BLaER1 treated with 17β-estradiol and CSF1 and Interleukin-3, amounts not matched to agents 10 nM and 100 nM (cell line): ENCODE measurements around the gene COL4A4.

Source experiments
- H3K27ac ChIP-seq, 11 experiments: shearing (Covaris generic); formaldehyde crosslinking; 2 replicates each; pipeline ENCODE4 v1.8.1; 2022
- H3K27me3 ChIP-seq, 11 experiments: shearing (Covaris generic); formaldehyde crosslinking; 2 replicates each; pipeline ENCODE4 v1.8.1; 2022
- H3K36me3 ChIP-seq, 11 experiments: shearing (Covaris generic); formaldehyde crosslinking; 2 replicates each; pipeline ENCODE4 v1.8.1; 2022
- H3K4me1 ChIP-seq, 10 experiments: shearing (Covaris generic); formaldehyde crosslinking; 2 replicates each; pipeline ENCODE4 v1.8.1; 2022
- H3K4me2 ChIP-seq, 11 experiments: shearing (Covaris generic); formaldehyde crosslinking; 2 replicates each; pipeline ENCODE4 v1.8.1; 2022
- H3K4me3 ChIP-seq, 10 experiments: shearing (Covaris generic); formaldehyde crosslinking; 2 replicates each; pipeline ENCODE4 v1.8.1; 2022
- H3K9ac ChIP-seq, 11 experiments: shearing (Covaris generic); formaldehyde crosslinking; 2 replicates each; pipeline ENCODE4 v1.8.1; 2022
- H3K9me3 ChIP-seq, 11 experiments: shearing (Covaris generic); formaldehyde crosslinking; replicated peaks in 1 of 11; 2 replicates each; pipeline ENCODE4 v1.8.1; 2022
- H4K20me1 ChIP-seq, 11 experiments: shearing (Covaris generic); formaldehyde crosslinking; 2 replicates each; pipeline ENCODE4 v1.8.1; 2022
- Cebpa-rat ChIP-seq, 11 experiments: shearing (Covaris generic); IDR thresholded peaks; 2 replicates each; pipeline ENCODE4 v1.8.1; 2022

COL4A4 gene

DNA sequence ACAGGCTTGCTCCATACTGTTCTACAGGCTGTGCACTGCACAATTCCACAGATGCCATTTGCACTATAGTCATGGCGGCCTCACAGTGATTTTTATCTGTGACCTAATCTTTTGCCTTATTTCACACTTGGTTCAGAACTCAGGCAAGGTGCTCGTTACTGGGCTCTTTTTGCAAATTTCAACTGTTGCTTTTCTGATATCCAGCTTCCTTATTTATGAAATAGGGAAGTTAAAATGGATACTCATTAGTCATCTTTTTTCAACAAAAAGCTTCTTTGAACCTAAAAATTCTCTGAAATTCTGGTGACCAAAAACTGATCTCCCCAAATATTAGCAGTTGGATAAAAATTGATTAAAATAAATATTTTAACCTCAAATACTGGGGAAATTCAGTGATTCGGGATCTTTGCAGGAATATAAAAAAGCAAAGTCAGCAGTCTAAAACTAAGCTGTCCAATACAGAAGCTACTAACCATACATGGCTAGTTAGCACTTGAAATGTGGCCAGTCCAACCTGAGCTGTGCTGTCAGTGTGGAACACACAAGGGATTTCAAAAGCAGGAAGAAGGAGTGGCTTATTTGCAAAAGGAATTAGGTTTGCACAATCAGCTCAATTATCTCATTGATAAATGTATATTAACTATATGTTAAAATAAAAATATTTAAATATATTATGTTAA is 134.4 kb downstream of the COL4A4 start:
- peaks cover 0 to 30% (median 0%) of the 10 kb centered on the region in 10 experiments; a peak in 7 of 20 replicates for H3K4me1 ChIP-seq
- TF ChIP-seq Cebpa-rat (IDR thresholded peaks at IDR 0.05): no peak
- H4K20me1 ChIP-seq: no peaks in the 10 kb centered on the region
- H3K36me3 ChIP-seq: no peaks in the 10 kb centered on the region
- no peaks in the 10 kb centered on the region for H3K27me3 ChIP-seq
- no peaks in the 10 kb centered on the region for H3K9me3 ChIP-seq
- peak overlapping the region in 4 of 11 experiments; percentile 31 to 78 (median 48); a peak in 8 of 22 replicates for H3K4me2 ChIP-seq
- no peak overlapping the region for H3K4me3 ChIP-seq
- H3K27ac ChIP-seq: peak overlapping the region in 1 of 11 experiments; percentile 0; a peak in 1 of 22 replicates
- no peak overlapping the region for H3K9ac ChIP-seq

DNA sequence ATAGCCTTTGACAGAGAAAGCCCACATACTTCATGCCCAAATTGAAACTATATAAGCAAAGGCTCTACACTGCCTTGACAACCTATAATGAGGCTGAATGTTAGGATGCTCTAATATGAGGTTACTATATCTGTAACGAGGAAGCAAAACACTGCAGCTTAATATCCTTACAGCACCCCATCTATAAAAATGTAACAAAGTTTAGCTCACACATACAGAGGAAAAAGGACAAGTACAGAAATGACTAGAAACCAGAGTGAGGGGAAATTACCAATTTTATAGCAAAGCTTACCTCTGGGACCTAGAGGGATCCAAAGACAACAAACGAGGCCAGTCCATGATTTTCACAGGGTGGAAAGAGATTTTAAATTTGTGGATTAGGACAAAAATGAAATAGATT is 138.5 kb downstream of the COL4A4 start:
- TF ChIP-seq Cebpa-rat (IDR thresholded peaks at IDR 0.05): no peak
- H3K4me3 ChIP-seq: no peak overlapping the region

DNA sequence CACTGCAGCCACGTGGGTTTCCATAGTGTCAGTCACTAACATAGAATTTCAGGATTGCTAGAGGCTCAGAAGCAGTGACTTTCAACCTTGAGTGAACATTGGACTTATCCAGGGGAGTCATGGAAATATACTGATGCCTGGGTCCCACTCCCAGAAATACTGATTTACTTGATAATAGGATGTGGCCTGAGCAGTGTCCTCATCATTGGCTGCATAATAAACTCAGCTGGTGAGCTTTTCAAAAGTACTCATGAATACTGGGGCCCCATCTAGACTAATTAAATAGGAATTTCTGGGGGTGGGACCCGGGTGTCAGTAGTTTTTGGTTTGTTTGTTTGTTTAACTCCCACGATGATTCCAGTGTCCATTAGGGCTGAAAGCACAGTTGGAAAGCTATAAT is 141.4 kb downstream of the COL4A4 start:
- H3K27ac ChIP-seq: no peak overlapping the region
- H3K9ac ChIP-seq: no peak overlapping the region
- no peak overlapping the region for H3K4me2 ChIP-seq
- no peaks in the 10 kb centered on the region for H3K9me3 ChIP-seq
- no peak overlapping the region for H3K4me3 ChIP-seq
- H4K20me1 ChIP-seq: no peaks in the 10 kb centered on the region
- TF ChIP-seq Cebpa-rat (IDR thresholded peaks at IDR 0.05): no peak
- peaks cover 0 to 9% (median 0%) of the 10 kb centered on the region in 10 experiments; a peak in 1 of 20 replicates for H3K4me1 ChIP-seq
- no peaks in the 10 kb centered on the region for H3K36me3 ChIP-seq
- H3K27me3 ChIP-seq: no peaks in the 10 kb centered on the region

More for the DNA sequence above, 138.5 kb downstream of the COL4A4 start:
- Histone ChIP-seq H3K27me3 (no peaks in the 10 kb centered on the region), H3K9me3 (no peaks in the 10 kb centered on the region), H3K27ac (no peak overlapping the region), H3K9ac (no peak overlapping the region), H3K4me1 (peaks cover 0 to 33% (median 0%) of the 10 kb centered on the region in 10 experiments; a peak in 7 of 20 replicates), H4K20me1 (no peaks in the 10 kb centered on the region), H3K4me2 (no peak overlapping the region), H3K36me3 (no peaks in the 10 kb centered on the region)

DNA sequence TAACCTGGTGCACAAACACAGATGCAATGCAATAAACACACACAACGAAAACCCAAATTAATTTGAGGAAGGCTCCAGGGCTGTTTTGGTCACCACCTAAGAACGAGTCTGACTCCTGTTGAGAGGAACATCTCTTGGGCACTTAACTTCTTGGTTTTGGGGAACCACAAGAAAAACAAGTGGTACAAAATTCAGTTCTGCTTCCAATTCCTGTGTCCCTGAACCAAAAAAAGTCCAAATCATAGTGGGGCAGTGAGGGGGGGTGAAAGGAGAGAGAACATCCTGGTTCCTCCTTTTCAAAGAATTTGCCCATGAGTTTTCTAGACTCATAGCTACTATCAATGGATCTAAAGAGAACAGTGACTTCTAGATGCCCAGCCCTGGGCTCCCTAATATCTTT is 143.6 kb downstream of the COL4A4 start:
- Histone ChIP-seq H3K27ac (no peak overlapping the region), H3K4me3 (no peak overlapping the region), H3K4me2 (peak overlapping the region in 2 of 11 experiments; percentile 7; a peak in 1 of 22 replicates), H3K9ac (no peak overlapping the region), H3K36me3 (no peaks in the 10 kb centered on the region), H4K20me1 (no peaks in the 10 kb centered on the region), H3K4me1 (peaks cover 0 to 9% (median 0%) of the 10 kb centered on the region in 10 experiments; a peak in 1 of 20 replicates), H3K27me3 (no peaks in the 10 kb centered on the region), H3K9me3 (no peaks in the 10 kb centered on the region)
- TF ChIP-seq Cebpa-rat (IDR thresholded peaks at IDR 0.05): no peak

DNA sequence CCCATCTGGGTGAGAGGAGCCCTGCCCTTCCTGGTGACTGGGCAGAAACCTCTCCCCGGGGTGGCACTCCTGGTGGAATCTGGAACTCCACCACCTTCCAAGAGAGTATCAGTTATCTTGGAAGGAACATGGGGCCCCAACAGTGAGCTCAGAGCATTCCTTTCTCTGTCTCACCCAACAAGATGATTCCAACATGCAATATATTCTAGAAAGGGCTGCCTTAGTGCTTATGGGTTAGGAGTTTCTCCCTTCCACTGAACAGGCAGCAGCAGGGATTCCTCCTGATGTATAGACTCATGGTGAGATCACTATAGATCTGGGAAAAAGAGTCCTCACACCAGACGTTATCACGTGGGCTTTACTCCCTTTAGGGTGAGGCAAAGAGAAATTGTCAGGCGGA is 147.1 kb downstream of the COL4A4 start:
- Histone ChIP-seq H3K27ac (no peak overlapping the region), H3K27me3 (no peaks in the 10 kb centered on the region), H3K4me3 (no peak overlapping the region), H3K4me2 (no peak overlapping the region), H3K9me3 (no peaks in the 10 kb centered on the region), H3K4me1 (peaks cover 5 to 18% (median 15%) of the 10 kb centered on the region in 10 experiments; a peak in 15 of 20 replicates), H3K9ac (no peak overlapping the region), H3K36me3 (no peaks in the 10 kb centered on the region), H4K20me1 (no peaks in the 10 kb centered on the region)
- no peak for TF ChIP-seq Cebpa-rat (IDR thresholded peaks at IDR 0.05)

DNA sequence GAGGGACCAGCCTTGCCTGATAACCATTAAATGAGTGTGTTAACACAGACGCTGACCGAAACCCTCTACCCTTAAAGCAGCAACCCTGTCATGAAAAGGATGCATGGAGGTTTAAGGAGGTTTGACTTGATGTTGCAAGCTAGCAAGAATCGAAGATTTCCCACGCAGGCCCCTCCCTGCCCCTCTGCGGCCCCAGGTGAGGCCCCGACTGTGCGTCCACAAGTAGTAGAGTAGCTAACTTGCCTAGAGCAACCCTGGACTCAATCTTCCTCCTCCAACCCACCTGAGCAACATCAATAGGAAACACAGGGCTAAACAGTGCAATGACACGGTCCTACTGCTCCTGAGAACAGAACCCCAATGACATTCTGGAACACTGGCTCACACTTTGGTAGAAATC is 150.1 kb downstream of the COL4A4 start:
- H3K27ac ChIP-seq: no peak overlapping the region
- peak overlapping the region in 9 of 11 experiments; percentile 12 to 58 (median 42); a peak in 13 of 22 replicates for H3K4me2 ChIP-seq
- TF ChIP-seq Cebpa-rat (IDR thresholded peaks at IDR 0.05): no peak
- no peaks in the 10 kb centered on the region for H3K27me3 ChIP-seq
- no peak overlapping the region for H3K4me3 ChIP-seq
- no peak overlapping the region for H3K9ac ChIP-seq
- H3K9me3 ChIP-seq: no peaks in the 10 kb centered on the region
- peaks cover 0 to 18% (median 13%) of the 10 kb centered on the region in 10 experiments; a peak in 14 of 20 replicates for H3K4me1 ChIP-seq
- no peaks in the 10 kb centered on the region for H3K36me3 ChIP-seq
- no peaks in the 10 kb centered on the region for H4K20me1 ChIP-seq

DNA sequence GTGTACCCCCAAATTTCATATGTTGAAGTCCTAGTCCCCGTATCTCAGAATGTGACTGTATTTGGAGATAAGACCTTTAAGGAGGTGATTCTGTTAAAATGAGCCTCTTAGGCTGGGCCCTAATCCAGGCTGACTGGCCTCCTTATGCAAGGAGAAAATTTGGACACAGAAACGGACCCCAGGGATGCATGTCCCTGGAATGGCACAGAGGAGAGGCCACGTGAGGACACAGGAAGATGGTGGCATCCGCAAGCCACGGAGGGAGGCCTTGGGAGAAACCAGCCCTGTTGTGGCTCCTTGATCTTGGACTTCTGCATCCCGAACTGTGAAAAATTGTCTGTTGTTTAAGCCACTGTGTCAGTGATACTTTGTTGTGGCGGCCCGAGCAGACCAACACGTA is 150.7 kb downstream of the COL4A4 start:
- no peaks in the 10 kb centered on the region for H3K9me3 ChIP-seq
- no peak overlapping the region for H3K4me3 ChIP-seq
- H3K36me3 ChIP-seq: no peaks in the 10 kb centered on the region
- no peak overlapping the region for H3K27ac ChIP-seq
- no peak for TF ChIP-seq Cebpa-rat (IDR thresholded peaks at IDR 0.05)
- H4K20me1 ChIP-seq: no peaks in the 10 kb centered on the region
- H3K4me2 ChIP-seq: peak overlapping the region in 9 of 11 experiments; percentile 12 to 58 (median 42); a peak in 15 of 22 replicates
- no peak overlapping the region for H3K9ac ChIP-seq
- H3K27me3 ChIP-seq: no peaks in the 10 kb centered on the region
- H3K4me1 ChIP-seq: peaks cover 0 to 18% (median 13%) of the 10 kb centered on the region in 10 experiments; a peak in 14 of 20 replicates

DNA sequence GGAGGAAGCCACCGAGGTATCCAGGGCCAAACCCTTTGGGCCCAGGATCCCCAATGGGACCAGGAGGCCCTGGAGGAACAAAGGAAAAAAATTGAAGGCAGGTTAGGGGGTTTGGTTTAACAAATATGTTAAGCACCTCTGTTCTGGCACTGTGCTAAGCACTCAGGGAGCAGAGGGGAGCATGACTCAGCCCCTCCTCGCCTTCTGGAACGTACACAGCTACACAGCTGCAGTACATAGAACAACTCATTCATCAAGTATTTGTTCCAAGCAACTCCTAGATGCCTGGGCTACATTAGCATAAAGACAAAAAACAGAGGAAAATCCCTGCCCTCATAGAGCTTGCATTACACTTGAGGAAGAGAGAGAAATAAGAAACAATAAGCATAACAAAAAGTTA is 153.6 kb downstream of the COL4A4 start:
- Histone ChIP-seq H3K36me3 (no peaks in the 10 kb centered on the region), H3K4me3 (no peak overlapping the region), H3K4me1 (peaks cover 0 to 18% (median 13%) of the 10 kb centered on the region in 10 experiments; a peak in 14 of 20 replicates), H4K20me1 (no peaks in the 10 kb centered on the region), H3K9me3 (no peaks in the 10 kb centered on the region; a peak in 1 of 22 replicates), H3K4me2 (no peak overlapping the region), H3K27ac (no peak overlapping the region), H3K9ac (no peak overlapping the region), H3K27me3 (no peaks in the 10 kb centered on the region)
- TF ChIP-seq Cebpa-rat (IDR thresholded peaks at IDR 0.05): no peak

DNA sequence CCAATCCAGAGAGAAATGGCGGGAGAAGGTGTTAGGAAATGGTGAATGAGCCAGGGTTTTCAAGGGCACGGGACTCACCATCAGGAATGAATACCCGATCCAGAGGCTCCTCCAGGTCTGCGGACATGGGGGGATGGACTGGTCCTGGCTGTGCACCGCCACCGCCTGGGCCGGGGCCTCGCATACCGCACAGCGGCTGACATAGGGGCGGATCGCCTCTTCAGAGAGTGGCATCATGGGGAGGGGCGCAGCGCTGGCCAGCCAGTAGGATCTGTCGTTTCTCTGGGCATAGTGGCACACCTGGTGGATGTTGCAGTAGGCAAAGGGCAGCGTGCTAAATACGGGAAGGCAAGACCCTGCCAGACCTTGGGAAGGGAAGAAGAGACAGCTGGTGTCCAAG is 156.1 kb downstream of the COL4A4 start:
- Histone ChIP-seq H3K27ac (no peak overlapping the region), H3K36me3 (no peaks in the 10 kb centered on the region), H3K9ac (no peak overlapping the region), H3K4me3 (no peak overlapping the region), H3K4me2 (no peak overlapping the region), H3K27me3 (no peaks in the 10 kb centered on the region), H4K20me1 (no peaks in the 10 kb centered on the region), H3K4me1 (peaks cover 0 to 6% (median 2%) of the 10 kb centered on the region in 10 experiments; a peak in 11 of 20 replicates), H3K9me3 (no peaks in the 10 kb centered on the region; a peak in 1 of 22 replicates)
- no peak for TF ChIP-seq Cebpa-rat (IDR thresholded peaks at IDR 0.05)

DNA sequence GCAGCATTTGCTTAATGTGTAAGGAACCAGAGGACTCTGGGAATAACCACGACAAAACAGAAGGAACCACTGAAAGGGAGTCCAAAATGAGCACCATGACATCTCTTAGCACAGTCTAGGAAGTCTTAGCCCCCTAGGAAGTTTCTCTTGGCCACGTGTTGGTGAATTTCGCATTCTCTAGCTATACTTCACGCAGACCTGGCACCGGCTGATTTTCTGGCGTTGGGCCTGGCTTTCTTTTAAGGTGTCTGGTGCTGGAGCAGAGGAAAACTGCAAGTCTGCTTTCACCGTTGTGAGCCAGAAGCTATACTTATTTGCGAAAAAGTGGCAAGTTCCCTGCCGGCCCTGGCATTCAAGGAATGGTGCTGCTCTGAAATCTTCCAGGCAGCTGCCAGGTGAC is 156.9 kb downstream of the COL4A4 start:
- H3K4me2 ChIP-seq: no peak overlapping the region
- no peaks in the 10 kb centered on the region for H3K27me3 ChIP-seq
- no peaks in the 10 kb centered on the region; a peak in 1 of 22 replicates for H3K9me3 ChIP-seq
- H3K36me3 ChIP-seq: no peaks in the 10 kb centered on the region
- no peaks in the 10 kb centered on the region for H4K20me1 ChIP-seq
- TF ChIP-seq Cebpa-rat (IDR thresholded peaks at IDR 0.05): no peak
- no peak overlapping the region for H3K9ac ChIP-seq
- no peak overlapping the region for H3K4me3 ChIP-seq
- H3K4me1 ChIP-seq: no peaks in the 10 kb centered on the region
- no peak overlapping the region for H3K27ac ChIP-seq
